SKM-1 (cell line): ENCODE measurements around the gene ICA1.

Experiments
- DNase-seq: peaks from one replicate; lab custom pipeline; 2025; ENCODE audit not compliant: unreplicated experiment; lab: John Stamatoyannopoulos, UW

The ICA1 gene

DNA sequence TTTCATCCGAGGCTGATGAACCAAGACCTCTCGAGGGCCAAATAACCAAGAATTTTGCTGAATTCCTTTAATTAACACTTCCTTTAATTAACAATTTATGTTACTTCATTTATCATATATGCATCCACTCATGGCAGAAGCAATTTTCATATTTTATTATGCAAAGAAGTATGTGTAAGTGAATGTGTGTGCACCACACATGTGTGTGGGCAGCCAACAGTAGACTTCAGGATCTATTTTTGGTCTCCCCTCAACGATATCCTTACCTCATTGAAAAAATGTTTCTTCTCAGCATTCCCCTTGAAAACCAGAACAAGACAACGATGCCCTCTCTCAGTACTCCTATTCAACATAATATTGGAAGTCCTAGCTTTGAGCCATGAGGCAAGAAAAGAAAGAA, 96.8 kb downstream of the ICA1 start:
- DNase-seq, result no peak

- no peak for DNase-seq
Measured at GRCh38 chr7:8162181-8162580, 99.8 kb downstream of the ICA1 start.

- no peak for DNase-seq
Measured at GRCh38 chr7:8161364-8161828, 100.6 kb downstream of the ICA1 start.

DNA sequence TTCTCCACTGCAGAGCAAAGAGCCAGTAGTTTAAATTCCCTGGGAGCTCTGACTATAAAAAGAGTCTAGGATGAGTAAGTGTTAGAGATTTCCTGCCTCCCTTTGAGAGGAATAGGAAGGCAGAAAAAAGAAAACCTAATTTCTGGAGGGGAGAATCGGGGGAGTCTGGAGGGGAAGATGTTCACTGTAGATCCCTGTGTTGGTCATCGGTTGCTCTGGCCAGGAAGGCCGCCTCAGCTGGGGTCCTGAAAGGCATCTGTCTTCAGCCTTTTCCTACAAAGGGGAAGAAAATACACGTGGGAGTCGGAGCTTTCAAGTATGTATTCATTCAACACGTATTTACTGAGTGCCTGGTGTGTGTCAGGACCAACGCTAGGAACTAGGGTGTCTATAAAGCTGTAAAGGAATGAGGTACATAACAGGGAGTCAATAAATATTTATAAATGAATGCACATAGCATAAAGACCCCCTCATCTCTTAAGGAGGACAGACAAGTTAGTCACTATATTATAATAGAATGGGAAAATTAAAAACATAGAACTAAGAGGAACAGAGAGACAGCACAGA, 101.1 kb downstream of the ICA1 start:
- no peak for DNase-seq

DNA sequence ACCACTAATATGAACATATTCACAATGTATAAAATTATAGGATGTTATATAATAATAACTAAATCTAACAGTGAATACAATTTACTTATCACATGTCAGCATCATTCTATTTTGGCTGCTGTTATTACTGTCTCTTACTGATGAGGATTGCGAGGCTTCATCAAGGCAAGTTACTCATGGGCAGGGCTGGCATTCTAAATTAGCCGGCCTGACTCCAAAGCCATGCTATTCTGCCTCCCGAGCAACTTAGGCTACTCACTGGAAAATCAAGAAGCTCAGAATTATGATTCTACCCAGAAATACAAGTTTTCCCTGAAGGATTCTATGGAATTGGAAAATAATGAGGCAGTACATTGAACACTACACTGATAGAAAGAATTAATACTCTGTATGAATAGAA, 101.7 kb downstream of the ICA1 start:
- DNase-seq, result no peak

DNA sequence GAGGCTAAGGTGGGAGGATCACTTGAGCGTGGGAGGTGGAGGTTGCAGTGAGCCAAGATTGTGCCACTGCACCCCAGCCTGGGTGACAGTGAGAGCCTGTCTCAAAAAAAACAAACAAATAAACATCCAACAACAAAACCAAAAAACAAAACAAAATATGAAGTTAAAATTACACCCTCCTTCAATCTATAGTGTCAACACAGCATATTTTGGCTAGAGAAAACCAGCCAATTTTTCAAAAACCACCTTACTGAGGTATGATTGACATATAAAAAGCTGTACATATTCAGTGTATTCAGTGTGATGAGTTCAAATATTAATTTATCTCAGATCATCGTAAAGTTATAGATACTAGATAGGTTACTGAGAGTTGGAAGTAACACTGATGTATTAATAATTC, 102.4 kb downstream of the ICA1 start:
- DNase-seq, result no peak

DNA sequence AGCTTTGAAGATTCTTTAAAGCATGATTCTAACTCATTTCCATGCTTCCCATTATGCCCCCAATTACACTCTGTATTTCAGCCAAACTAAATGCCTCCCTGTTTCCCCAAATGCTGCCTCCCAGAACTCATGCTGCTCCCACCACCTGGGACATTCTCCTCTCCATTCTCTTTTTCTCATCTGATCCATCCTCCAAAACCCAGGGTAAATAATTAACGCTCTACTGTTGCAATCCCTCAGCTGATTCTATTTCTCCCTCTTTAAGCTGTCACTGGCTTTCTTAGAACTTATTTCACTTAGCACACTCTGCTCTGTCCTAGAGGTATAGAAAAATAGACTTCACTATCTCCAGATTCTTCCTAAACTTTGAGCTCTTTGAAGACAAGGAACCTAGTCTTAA, 104.7 kb downstream of the ICA1 start:
- DNase-seq, result no peak

DNA sequence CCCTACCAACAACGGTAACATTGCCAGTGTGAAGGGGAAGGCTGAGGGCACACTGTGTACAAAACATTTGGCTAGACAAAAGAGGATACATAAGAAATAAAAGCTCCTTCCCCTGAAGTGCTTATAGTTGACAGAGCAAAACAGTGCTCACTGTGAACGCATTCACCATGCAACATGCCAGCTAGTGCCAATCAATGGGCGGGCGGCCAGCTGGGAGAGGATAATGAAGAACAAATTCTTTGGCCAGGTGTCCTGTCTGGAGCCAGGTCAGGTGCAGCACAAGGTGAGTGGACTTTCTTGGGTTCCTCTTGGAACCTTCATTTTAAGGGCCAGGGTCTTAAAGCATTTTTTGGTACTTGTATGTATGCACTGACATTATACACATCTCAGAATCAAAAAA, 106.1 kb downstream of the ICA1 start:
- no peak for DNase-seq

GRCh38 chr7:8154272-8154671, 107.7 kb downstream of the ICA1 start:
- no peak for DNase-seq

GRCh38 chr7:8152489-8153192, 109.3 kb downstream of the ICA1 start:
- no peak for DNase-seq

DNA sequence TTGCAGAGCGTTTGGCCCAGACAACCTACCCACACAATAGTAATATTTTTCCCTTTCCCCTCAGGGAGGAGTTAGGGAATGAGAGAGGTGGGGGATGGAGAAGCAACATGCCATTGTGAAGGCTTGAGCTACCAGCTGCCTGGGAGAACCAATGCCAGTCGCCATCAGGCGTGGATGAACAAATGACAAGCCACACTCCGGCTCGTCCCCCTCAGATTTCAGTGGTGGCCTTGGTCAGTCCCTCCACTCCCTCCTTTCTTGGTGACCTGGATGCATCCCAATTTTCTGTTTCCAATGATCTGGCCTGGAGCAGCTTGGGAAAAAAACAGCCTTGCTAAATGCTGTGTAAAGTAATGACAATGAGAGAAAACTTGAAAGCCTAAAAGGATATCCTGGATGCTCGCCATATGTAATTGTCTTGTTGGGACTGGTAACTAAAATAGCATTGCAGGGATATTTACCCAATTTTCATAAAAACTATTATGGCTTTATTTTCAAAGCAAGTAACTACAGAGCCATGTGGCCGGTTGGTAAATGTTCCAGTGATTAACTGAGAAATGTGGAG, 110.7 kb downstream of the ICA1 start:
- DNase-seq, result no peak

GRCh38 chr7:8149222-8149621, 112.7 kb downstream of the ICA1 start:
- no peak for DNase-seq

DNA sequence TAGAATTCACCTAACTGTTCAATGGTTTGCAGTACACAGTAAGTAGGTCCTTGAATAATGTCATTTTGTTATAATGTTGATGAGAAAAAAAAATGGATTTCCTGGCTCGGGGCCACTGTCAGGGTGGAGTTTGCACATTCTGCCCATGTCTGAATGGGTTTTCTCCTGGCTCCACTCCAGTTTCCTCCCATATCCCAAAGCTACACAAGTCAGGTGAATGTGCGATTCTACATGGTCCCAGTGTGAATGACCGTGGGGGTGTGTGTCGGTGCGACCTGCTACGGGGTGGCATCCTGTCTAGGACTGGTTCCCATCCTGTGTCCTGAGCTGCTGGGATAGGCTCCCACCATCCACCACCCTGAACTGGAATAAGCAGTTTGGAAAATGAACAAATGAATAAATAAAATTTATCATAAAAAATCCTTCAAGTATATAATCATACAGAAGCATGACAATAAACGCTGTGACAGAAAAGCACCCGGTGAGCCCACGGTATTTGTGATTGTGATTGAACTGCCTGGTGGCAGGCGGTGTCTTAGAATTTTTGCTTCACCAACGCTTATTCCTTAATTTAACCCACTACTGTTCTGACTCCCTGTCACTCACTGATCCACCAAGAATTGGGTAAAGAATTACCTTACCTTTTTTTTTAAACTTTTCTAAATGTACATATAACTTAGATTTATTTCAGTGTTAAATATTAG, 114.1 kb downstream of the ICA1 start:
- no peak for DNase-seq

GRCh38 chr7:8146788-8147413, 115.1 kb downstream of the ICA1 start:
- DNase-seq, result no peak

DNA sequence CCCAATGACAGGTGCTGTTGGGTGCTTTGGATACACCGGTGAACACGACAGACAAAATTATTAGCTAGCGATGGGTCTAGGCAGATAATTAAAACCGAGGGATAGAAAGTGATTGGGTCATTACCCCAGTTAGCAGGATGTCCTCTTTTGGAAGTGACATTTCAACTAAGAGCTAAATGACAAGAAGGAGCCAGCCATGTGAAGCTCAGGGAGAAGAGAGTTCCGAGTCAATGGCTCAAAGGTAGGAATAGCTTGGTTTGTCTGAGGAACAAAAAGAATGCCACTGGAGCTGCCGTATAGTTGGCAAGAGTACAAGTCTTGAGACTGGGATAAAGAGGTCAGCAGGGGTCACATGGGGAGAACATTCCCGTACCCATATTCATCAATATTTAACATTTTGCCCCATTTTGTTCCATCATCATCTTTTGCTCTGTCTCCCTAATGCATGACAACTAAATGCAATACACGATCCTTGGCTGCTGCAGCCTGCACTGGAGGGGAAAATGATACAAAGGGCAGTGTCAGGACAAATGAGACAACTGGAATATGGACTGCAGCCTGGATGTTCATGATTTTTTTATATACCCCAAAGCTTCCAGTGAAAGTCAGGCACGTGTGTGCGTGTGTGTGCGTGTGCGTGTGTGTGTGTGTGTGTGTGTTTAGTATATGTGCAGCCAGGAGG, 115.7 kb downstream of the ICA1 start:
- DNase-seq, result no peak

- no peak for DNase-seq
Measured at GRCh38 chr7:8144856-8145255, 117.1 kb downstream of the ICA1 start.

- no peak for DNase-seq
Measured at GRCh38 chr7:8143151-8143874, 118.7 kb downstream of the ICA1 start.

DNA sequence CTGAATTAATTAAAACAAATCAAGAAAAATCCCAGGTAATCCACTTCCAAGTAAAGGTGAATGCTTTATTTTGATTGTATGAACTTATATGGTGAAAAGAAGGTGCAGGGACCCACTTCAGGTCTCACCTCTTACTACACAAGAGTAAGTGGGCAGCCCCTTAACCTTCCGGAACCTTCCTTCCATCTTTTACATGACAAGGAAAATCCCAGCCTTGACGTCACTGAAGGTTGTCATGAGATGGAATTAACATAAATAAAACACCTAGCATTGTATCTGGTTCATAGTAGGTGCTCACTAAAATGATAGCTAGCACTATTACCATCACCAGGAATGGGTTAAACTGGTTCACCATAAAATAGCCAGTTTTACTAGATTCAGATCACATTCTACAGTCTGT, 119.5 kb downstream of the ICA1 start:
- DNase-seq, result no peak

GRCh38 chr7:8141070-8141469, 120.9 kb downstream of the ICA1 start:
- no peak for DNase-seq

- no peak for DNase-seq
Measured at GRCh38 chr7:8136051-8136730, 125.8 kb downstream of the ICA1 start.
